HK-2 (cell line): ENCODE measurements around the gene L3MBTL4.
"Not testable (repeated sequence)": the region's sequence is repeated elsewhere in the genome, so short reads cannot be mapped to it uniquely, and the experiment has no call there.

Source experiments
- DNase-seq: peaks from one replicate; pipeline ENCODE4 v3.0.0-alpha.2; 2018; ENCODE audit not compliant: unreplicated experiment

L3MBTL4 gene

GRCh38 chr18:6414723-6415417 lies at the start of gene L3MBTL4:
Gene L3MBTL4 (minus strand): TSS chr18:6414911. CDS start chr18:6311625, 103,286 bp downstream.
- DNase-seq, result peak; percentile 33

DNA sequence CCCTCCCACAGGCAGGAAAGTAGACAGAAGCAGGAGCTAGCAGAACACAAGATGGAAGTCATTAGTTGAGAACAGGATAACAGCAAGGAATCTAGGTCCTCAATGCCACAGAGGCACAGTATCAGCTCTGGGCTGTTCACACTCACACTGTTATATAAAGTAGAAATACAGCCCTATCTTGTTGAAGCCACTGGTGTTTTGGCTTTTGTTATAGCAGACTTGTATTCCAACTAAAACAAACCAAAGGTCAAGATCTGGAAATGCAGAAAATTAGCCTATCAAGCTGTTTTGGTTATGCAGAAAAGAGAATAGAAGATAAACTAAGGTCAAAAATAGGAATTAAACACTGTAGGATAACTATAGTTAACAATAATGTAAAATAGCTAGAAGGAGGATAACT lies 37.5 kb upstream of the L3MBTL4 start:
- no peak for DNase-seq

- no peak for DNase-seq
Observed at GRCh38 chr18:6449213-6449612, 34.5 kb upstream of the L3MBTL4 start.

- no peak for DNase-seq
Observed at GRCh38 chr18:6444466-6445228, 29.9 kb upstream of the L3MBTL4 start.

DNA sequence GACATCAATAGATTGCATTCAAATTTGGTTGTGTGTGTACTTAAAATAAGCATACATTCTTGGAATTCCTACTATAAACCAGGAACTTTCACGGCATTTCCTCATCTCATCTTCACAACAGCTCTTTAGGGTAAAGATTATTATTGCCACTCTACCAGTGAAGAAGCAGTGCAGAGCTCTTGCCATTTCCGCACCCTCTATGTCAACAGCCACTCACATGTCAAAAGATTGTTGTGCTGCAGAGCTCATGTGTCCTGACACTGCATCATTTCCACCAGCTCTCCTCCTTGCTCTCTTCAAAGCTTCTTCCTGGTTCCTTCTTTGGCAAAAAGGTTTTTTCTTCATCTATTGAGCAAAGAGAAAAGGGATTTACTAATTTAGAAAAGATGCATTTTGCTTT lies 26.5 kb upstream of the L3MBTL4 start:
- no peak for DNase-seq

DNA sequence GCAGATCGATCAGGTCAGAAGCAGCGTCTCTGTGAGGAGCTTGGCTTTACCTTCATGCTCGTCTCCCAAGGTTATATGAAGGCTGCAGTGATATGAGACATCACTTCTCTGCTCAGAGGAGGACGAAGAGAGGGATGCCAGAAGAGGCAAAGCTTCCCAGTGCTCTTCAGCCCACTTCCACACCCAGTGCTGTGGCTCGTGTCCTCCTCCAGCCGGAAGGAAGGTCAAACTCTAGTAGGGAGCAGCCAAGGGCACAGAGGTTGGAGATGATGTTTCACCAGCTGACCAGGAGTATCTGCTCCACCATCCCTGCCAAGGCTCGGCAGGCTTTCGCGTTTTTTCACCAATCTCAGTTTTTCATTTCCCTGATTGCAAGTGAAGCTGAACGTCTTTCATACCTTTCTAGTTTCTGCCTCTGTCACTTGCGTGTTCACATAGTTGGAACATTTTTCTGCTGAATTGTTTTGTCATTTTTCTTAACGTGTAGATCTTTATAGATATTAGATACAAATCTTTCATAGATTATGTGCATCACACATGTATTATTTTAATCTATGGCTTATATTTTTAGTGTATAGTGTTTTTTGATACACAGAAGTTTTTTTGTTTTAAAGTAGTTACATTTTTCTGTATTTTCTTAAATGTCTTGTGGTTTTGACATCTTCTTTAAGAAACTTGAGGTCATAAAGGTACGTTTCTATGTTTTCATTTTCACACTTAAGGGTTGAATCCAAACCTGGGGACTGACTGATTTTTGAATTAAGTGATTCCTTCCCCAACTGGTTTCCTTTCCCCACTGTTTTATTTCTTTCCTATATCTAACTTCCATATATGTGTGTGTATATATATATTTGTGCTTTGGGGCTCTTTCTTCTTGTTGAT lies 23.5 kb upstream of the L3MBTL4 start:
- no peak for DNase-seq

DNA sequence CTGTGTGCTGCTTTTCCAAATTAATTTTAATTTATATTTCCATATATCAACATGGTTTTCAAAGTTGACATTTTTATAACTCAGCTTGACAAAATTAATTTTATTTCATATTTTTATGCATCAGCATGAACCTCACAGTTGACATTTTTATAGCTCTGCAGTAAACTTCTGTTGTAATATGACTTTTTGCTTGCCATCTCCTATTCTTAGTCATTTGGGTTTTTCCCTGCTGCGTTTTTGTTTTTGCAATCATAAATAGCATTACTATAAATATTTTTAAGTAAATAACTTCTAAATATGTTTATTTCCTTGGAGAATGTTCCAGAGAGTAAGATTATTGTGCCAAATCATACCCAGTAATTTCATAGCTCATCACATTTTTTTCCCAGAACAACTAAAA lies 21.0 kb upstream of the L3MBTL4 start:
- DNase-seq, result no peak

- no peak for DNase-seq
Observed at GRCh38 chr18:6434987-6435709, 20.4 kb upstream of the L3MBTL4 start.

- no peak for DNase-seq
Observed at GRCh38 chr18:6434481-6434880, 19.8 kb upstream of the L3MBTL4 start.

DNA sequence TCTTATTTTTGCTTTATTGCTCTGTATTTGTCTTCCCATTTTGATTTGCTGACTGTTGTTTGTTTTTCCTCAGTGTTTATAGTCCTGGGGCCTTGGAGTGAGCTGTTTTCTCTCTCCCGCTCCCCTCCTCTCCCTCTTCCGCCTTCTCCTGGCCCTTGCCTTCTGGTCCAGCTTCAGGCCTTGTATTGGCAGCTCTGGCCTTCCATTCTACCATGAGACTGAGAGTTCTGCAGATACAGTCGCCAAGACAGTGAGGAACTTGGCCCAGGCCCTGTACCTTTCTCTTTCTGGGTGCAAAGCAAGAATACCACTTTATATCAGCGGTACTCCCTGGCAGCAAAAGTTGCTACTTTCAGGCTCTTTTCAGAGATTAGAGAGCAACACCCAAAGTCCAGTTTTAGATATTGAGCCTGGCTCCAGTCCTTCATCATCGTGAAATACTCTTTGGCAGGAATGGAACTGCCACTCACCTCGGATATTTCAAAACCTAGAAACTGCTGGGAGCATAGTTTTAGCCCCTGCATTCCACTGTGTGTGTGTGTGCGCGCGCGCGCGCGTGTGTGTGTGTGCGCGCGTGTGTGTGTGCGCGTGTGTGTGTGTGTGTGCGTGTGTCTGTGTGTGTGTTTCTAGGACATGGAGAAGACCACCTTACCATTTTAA lies 17.1 kb upstream of the L3MBTL4 start:
- no peak for DNase-seq

DNA sequence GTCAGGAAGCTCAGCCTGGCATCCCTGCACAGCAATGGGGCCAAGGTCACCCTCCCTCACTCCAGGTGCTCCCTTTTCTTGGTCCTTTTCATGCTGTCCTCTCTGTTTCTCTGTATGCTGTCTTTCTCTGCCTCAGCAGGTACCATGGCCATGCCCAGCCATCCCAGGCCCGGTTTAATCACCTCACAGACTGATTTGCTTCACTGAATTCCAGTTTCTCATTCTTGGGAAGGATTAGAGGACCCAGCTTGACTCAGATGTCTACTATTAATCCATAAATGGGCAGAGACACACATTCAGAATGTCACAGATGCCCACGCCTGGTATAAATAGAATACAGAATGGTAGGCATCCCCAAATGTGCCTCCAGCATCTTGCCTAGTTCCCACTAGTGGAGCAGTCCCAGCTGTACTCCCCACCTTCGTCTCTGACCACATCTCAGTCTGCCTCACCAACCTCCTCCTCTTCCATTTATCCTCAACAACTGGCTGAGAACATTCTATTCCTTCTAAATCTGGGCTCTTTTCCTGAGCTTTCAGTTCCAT lies 14.2 kb upstream of the L3MBTL4 start:
- DNase-seq, result no peak

GRCh38 chr18:6427286-6427685 lies 12.6 kb upstream of the L3MBTL4 start:
- no peak for DNase-seq

DNA sequence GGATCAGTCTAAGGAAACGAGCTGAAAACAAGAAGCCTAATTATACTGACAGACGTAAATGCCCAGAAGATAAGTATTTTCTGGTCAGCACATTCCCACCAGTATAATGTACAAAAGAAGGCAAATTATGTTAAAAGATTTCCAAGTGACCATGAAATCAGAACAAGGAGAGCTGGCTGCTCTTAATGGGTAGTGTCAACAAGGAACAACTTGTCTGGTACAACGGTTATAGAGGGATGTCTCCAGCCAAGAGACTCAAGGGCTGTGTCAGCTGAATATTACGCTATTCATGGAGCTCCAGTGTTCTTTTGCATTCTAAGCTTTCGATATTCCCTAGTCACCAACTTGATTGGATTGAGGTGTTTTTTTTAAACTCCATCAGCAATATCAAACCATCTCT lies 8.6 kb upstream of the L3MBTL4 start:
- no peak for DNase-seq

- DNase-seq, result peak; percentile 27
Observed at GRCh38 chr18:6414118-6414722, 491 bp downstream of the L3MBTL4 start.

DNA sequence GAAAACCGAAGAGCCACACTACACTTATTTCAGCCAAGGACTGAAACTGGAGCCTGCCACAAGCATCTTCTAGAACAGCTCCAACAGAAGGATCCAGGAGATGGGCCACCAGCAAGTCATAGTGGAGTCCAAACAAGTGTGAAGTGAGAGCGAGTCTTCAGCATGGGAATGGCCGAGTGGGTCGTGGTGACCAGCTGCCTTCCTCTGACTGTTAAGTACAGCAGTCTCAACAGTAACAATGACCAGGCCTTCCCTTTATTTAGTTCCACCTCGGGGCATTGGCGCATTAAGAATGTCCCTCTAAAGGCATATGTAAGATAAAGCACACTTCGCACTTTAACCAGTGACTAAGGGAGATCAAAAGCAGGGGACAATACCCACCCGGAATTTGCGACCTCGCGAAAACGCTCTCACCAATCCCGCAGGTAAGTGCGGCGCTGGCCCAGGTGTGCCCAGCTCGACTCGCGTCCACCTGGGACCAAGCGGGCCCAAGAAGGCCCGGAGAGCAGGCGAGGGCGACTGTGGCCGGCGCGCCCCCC lies 1.1 kb downstream of the L3MBTL4 start:
- no peak for DNase-seq

DNA sequence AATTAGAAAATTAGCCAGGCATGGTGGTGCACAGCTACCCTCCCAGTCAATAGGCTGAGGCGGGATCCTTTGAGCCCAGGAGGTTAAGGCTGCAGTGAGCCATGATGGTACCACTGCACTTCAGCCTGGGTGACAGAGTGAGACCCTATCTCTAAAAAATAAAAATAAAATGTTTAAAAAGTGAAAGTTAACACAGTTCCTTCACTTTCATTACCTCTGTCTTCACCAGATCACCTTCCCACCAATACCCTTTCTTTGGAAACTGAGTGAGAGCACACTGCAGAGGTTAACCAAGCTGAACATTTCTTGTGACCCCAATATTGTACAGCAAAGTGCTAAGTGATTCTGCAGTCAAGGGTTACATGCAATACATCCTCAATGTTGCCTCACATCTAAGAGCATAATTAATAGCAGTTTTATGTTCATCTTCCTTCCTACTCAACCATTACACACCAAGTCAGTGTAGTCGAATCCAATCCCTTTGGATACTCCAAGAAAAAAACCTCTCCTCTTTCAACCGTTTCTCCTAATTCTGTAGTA lies 1.7 kb downstream of the L3MBTL4 start:
- DNase-seq, result no peak

DNA sequence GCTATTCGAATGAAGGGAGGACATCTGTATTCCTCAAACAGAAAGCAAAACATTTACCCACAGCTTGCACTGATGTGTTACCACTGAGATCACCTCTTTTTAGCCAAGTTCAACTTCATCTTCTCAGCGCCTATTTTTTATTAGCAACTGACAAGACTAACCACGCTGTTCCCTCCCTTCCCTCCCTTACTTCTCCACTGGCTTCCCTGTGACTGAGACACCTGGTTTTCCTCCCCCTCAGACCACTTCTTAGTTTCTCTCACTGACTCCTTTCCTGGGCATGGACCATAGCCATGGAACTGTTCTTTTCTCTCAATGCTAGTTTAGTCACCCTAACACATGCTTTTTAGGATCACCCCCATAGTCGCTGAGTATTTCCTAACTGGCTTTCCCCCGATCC lies 3.3 kb downstream of the L3MBTL4 start:
- no peak for DNase-seq

- no peak for DNase-seq
Observed at GRCh38 chr18:6409933-6410332, 4.8 kb downstream of the L3MBTL4 start.

DNA sequence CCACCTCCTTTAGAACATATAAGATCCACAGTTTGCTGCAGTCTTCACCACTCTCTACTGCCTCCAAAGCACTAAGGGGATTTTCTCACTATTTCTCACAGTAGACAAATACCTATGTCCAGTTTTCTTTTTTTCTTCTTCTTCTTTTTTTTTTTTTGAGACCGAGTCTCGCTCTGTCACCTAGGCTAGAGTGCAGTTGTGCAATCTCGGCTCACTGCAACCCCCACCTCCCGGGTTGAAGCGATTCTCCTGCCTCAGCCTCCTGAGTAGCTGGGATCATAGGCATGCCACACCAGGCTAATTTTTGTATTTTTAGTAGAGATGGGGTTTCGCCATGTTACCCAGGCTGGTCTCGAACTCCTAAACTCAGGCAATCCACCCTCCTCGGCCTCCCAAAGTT lies 6.2 kb downstream of the L3MBTL4 start:
- not testable (repeated sequence) for DNase-seq

DNA sequence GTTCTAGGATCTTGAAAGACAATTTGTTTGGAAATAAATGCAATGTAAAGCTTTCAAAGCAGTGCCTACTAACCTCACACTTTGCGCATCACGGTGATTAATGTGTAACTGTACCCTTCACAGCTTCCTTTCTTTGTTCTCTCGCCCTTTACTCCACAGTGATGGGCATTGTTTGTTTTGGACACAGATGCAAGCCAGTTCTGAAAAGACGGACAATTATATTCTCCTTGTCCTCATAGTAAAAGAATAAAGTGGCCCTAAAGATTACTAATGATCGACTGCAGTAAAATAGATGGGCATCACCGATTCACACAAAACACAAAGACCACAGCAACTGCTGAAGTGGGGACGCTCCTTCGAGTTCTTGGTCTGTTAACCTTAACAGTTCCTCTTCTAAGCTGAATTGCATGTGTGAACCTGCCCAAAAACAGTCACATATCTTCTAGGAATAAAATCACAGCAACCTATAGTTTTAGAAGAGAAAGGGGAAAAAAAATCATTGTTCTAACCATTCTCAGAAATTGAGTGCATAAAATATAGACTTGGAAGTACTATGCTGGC lies 7.7 kb downstream of the L3MBTL4 start:
- DNase-seq, result no peak
